D721Med (cell line): ENCODE measurements around the gene OTOL1.
"Not testable (repeated sequence)": the region's sequence is repeated elsewhere in the genome, so short reads cannot be mapped to it uniquely, and the experiment has no call there.

Experiments
- DNase-seq: peaks from one replicate; pipeline ENCODE4 v3.0.0; 2011; ENCODE audit warnings: low spot score; ENCODE audit not compliant: insufficient read length
- FAIRE-seq: peaks from 2 replicates; lab custom pipeline; 2011; peaks lifted over from hg19 to GRCh38; lab: Jason Lieb, UNC
- CTCF ChIP-seq: IDR thresholded peaks from 2 replicates; pipeline ENCODE4 v1.5.1; 2012; ENCODE audit warnings: mild to moderate bottlenecking, control low read depth; ENCODE audit not compliant: insufficient read depth; ENCODE audit errors: missing control alignments

OTOL1 gene

GRCh38 chr3:161474139-161474538 lies 22.5 kb upstream of the OTOL1 start:
- TF ChIP-seq CTCF: no peak
- FAIRE-seq (no peak), DNase-seq (no peak)

GRCh38 chr3:161474741-161475140 lies 21.9 kb upstream of the OTOL1 start:
- DNase-seq: no peak
- no peak for TF ChIP-seq CTCF
- FAIRE-seq: no peak

- FAIRE-seq: no peak
- no peak for DNase-seq
- TF ChIP-seq CTCF: no peak
These were observed 21.4 kb upstream of the OTOL1 start for GRCh38 chr3:161475206-161475605.

GRCh38 chr3:161475905-161476304 lies 20.7 kb upstream of the OTOL1 start:
- FAIRE-seq: no peak
- no peak for TF ChIP-seq CTCF
- DNase-seq: no peak

- TF ChIP-seq CTCF: no peak
- DNase-seq (no peak), FAIRE-seq (no peak)
These were observed 12.4 kb upstream of the OTOL1 start for GRCh38 chr3:161484226-161484625.

GRCh38 chr3:161488284-161488683 lies 8.3 kb upstream of the OTOL1 start:
- not testable (repeated sequence) for DNase-seq, FAIRE-seq

- DNase-seq: no peak
- no peak for FAIRE-seq
- no peak for TF ChIP-seq CTCF
These were observed 7.2 kb upstream of the OTOL1 start for GRCh38 chr3:161489395-161489794.

GRCh38 chr3:161490845-161491244 lies 5.8 kb upstream of the OTOL1 start:
- DNase-seq, FAIRE-seq: not testable (repeated sequence)
